ENCODE measurements around the gene MSI2.

Gene MSI2

GRCh38 chr17:57373756-57374155 is 117.4 kb downstream of the MSI2 start:
- DNase-seq: no peak

- no peak for DNase-seq
Observed at GRCh38 chr17:57375040-57375769, 118.9 kb downstream of the MSI2 start.

GRCh38 chr17:57375770-57376225 is 119.5 kb downstream of the MSI2 start:
- no peak for DNase-seq

- no peak for DNase-seq
Observed at GRCh38 chr17:57377094-57377493, 120.8 kb downstream of the MSI2 start.

GRCh38 chr17:57379237-57379894 is 123.0 kb downstream of the MSI2 start:
- DNase-seq: no peak

GRCh38 chr17:57379895-57380434 is 123.6 kb downstream of the MSI2 start:
- no peak for DNase-seq

- DNase-seq: no peak
Observed at GRCh38 chr17:57381498-57381897, 125.2 kb downstream of the MSI2 start.

- DNase-seq: no peak
Observed at GRCh38 chr17:57384219-57384618, 127.9 kb downstream of the MSI2 start.

GRCh38 chr17:57385975-57386374 is 129.7 kb downstream of the MSI2 start:
- no peak for DNase-seq

- DNase-seq: no peak
Observed at GRCh38 chr17:57387575-57387974, 131.3 kb downstream of the MSI2 start.

- no peak for DNase-seq
Observed at GRCh38 chr17:57388131-57388725, 131.9 kb downstream of the MSI2 start.

GRCh38 chr17:57389473-57389872 is 133.2 kb downstream of the MSI2 start:
- no peak for DNase-seq

GRCh38 chr17:57391076-57391825 is 134.9 kb downstream of the MSI2 start:
- no peak for DNase-seq

- no peak for DNase-seq
Observed at GRCh38 chr17:57391857-57392471, 135.6 kb downstream of the MSI2 start.

- DNase-seq: no peak
Observed at GRCh38 chr17:57393368-57393767, 137.0 kb downstream of the MSI2 start.

GRCh38 chr17:57394375-57394774 is 138.1 kb downstream of the MSI2 start:
- DNase-seq: no peak

GRCh38 chr17:57395721-57396321 is 139.5 kb downstream of the MSI2 start:
- no peak for DNase-seq

- DNase-seq: no peak
Observed at GRCh38 chr17:57396511-57396921, 140.2 kb downstream of the MSI2 start.

GRCh38 chr17:57397402-57397801 is 141.1 kb downstream of the MSI2 start:
- DNase-seq: no peak

- DNase-seq: no peak
Observed at GRCh38 chr17:57399690-57400089, 143.4 kb downstream of the MSI2 start.

GRCh38 chr17:57400648-57401047 is 144.3 kb downstream of the MSI2 start:
- no peak for DNase-seq

Measured in CD4-positive, alpha-beta T cell treated with Interleukin-10 for 1 hour (primary cell).